VCaP (cell line): Measurements from ENCODE around the gene PRR16.
"Not testable (repeated sequence)": the region's sequence is repeated elsewhere in the genome, so short reads cannot be mapped to it uniquely, and the experiment has no call there.

Source experiments
- H3K27ac ChIP-seq: fragments of 450-650 bp; 2 replicates; pipeline ENCODE4 v1.5.1; 2017
- CTCF ChIP-seq: fragments of 450-650 bp; conservative IDR thresholded peaks from 2 replicates; pipeline ENCODE4 v1.5.1; 2017; ENCODE audit warnings: mild to moderate bottlenecking, moderate library complexity

The PRR16 gene

DNA sequence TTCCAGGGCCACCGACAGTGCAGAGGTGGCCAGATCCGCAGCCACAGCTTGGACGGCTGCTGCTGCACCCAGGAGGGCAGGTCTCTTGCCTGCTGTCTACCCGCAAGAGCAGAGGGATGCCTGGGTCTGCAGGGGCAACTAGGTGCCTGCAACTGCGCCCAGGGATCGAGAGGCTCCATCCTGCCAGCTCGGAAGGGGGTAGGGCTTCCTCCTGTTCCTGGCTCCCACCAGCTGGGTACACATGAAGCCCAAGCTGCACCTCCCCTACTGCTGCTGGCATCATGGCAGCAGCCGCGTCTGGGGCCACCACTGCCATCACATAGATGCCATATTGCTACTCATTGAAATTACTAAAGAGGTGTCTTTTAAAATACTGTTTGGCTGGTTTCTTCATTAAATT, 12.7 kb upstream of the PRR16 start:
- no peak for TF ChIP-seq CTCF
- H3K27ac ChIP-seq: no peak overlapping the region

GRCh38 chr5:120452471-120452870, 11.6 kb upstream of the PRR16 start:
- no peak for TF ChIP-seq CTCF

DNA sequence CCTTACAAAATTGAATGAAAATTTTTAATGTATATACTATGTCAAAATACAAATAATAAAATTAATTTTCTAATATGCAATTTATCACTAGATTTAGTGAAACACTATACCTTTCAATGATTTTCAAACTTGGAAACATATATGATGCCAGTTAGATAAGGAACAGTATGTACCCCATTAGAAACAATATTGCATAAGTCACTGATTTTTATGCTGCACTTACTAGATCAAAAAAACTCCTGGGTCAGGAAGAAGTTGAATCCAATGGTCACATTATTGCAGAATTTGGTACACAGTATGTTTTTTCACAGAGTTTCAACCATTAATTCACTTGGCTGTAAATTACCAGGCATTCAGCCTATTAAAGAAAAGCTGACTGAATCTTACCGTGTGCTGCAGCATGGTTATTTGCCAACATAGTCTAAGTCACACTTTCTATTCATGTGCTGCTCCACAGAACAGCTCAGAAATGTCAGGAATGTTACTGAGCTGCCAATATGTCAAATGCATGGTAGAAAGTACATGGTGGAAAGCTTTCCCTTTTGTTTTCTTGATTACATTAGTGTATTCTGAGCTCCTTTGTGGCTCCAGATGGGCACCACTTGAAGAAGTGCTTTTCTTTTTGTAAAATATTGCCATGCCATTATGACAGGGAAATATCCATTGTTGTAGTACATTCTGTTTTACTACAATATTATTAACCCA, 9.9 kb upstream of the PRR16 start:
- no peak for TF ChIP-seq CTCF
- no peak overlapping the region for H3K27ac ChIP-seq

More at GRCh38 chr5:120452471-120452870, 11.6 kb upstream of the PRR16 start:
- no peak overlapping the region for H3K27ac ChIP-seq

- TF ChIP-seq CTCF: no peak
- H3K27ac ChIP-seq: no peak overlapping the region
Measured at GRCh38 chr5:120456006-120456405, 8.1 kb upstream of the PRR16 start.

DNA sequence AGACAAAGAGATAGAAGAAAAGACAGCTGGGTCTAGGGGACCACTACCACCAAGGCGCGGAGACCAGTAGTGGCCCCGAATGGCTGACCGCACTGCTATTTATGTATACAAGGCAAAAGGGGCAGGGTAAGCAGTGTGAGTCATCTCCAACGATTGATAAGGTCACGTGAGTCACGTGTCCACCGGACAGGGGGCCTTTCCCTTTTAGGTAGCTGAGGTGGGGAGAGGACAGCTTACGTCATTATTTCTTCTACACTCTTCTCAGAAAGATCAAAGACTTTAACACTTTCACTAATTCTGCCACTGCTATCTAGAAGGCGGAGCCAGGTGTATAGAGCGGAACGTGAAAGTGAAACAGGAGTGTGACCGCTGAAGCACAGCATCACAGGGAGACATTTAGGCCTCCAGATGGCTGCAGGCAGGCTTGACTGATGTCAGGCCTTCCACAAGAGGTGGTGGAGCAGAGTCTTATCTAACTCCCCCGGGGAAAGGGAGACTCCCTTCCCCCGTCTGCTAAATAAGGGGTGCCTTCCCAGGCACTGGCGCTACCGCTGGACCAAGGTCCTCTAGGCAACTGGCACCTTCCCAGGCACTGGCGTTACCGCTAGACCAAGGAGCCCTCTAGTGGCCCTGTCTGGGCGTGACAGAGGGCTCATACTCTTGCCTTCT, 6.1 kb upstream of the PRR16 start:
- no peak overlapping the region for H3K27ac ChIP-seq

GRCh38 chr5:120458508-120458847, 5.6 kb upstream of the PRR16 start:
- H3K27ac ChIP-seq: not testable (repeated sequence)

More for the DNA sequence above, 6.1 kb upstream of the PRR16 start:
- peak; percentile 86 for TF ChIP-seq CTCF

GRCh38 chr5:120461251-120461650, 2.8 kb upstream of the PRR16 start:
- H3K27ac ChIP-seq: no peak overlapping the region
- TF ChIP-seq CTCF: no peak

DNA sequence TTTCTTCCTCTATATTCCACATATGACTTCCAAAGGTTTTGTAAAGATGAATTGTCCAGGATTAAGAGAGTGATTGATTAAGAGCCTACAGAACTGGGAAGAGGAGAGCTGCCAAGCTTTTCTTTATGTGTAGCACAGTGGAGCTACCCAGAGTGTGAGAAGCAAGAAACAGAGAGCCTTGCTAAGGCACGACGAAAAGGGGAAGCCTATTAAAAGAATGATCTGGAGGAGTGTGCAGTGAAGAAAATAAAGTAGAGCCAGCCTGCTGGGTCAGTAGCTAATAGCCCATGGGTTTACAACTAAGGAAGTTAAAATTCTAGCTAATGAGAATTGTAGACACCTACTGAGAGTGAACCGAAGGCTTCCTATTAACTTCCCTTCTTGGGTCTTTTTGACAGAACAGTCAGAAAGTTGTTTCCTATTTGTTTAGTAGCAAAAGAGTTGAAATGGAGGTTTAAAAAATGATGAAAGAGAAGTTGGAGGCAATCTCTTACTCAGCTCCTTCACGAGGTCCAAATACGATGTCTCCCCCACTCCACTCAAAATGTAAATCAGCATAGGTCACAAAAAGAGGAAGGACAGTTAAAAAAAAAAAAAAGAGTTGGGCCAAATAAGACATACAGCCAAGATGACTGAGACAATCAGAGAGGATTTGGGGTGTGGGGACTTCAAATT, 957 bp upstream of the PRR16 start:
- TF ChIP-seq CTCF: no peak
- H3K27ac ChIP-seq: no peak overlapping the region
